GOT3 (cell line): ENCODE results near the gene GARIN1A.
"Not testable (repeated sequence)": the region's sequence is repeated elsewhere in the genome, so short reads cannot be mapped to it uniquely, and the experiment has no call there.

Experiments
- DNase-seq: peaks from one replicate; lab custom pipeline; 2025; ENCODE audit warnings: mixed read lengths; lab: John Stamatoyannopoulos, UW

GARIN1A gene

GRCh38 chr7:128683738-128684137 is 11.6 kb downstream of the GARIN1A start:
- DNase-seq = not testable (repeated sequence)

GRCh38 chr7:128687131-128687530 is 15.0 kb downstream of the GARIN1A start:
- DNase-seq = no peak

- DNase-seq = no peak
These were observed 16.4 kb downstream of the GARIN1A start for GRCh38 chr7:128688492-128688891.

GRCh38 chr7:128689161-128689935 is 17.3 kb downstream of the GARIN1A start:
- DNase-seq = not testable (repeated sequence)

GRCh38 chr7:128691227-128691626 is 19.1 kb downstream of the GARIN1A start:
- DNase-seq = no peak

- no peak for DNase-seq
These were observed 20.7 kb downstream of the GARIN1A start for GRCh38 chr7:128692623-128693270.

GRCh38 chr7:128693373-128694015 is 21.4 kb downstream of the GARIN1A start:
- no peak for DNase-seq

- no peak for DNase-seq
These were observed 22.6 kb downstream of the GARIN1A start for GRCh38 chr7:128694738-128695137.

GRCh38 chr7:128697302-128697905 is 25.3 kb downstream of the GARIN1A start:
- DNase-seq = no peak

GRCh38 chr7:128699196-128699712 is 27.2 kb downstream of the GARIN1A start:
- DNase-seq = no peak

- DNase-seq = no peak
These were observed 27.8 kb downstream of the GARIN1A start for GRCh38 chr7:128699895-128700294.

- DNase-seq = no peak
These were observed 29.1 kb downstream of the GARIN1A start for GRCh38 chr7:128701062-128701785.

- DNase-seq = no peak
These were observed 31.6 kb downstream of the GARIN1A start for GRCh38 chr7:128703609-128704241.

- no peak for DNase-seq
These were observed 33.8 kb downstream of the GARIN1A start for GRCh38 chr7:128705891-128706333.

GRCh38 chr7:128707752-128708151 is 35.7 kb downstream of the GARIN1A start:
- no peak for DNase-seq

- DNase-seq = no peak
These were observed 36.1 kb downstream of the GARIN1A start for GRCh38 chr7:128708235-128708634.

- DNase-seq = no peak
These were observed 36.7 kb downstream of the GARIN1A start for GRCh38 chr7:128708824-128709223.

- DNase-seq = no peak
These were observed 38.4 kb downstream of the GARIN1A start for GRCh38 chr7:128710481-128710880.

GRCh38 chr7:128713794-128714193 is 41.7 kb downstream of the GARIN1A start:
- no peak for DNase-seq

GRCh38 chr7:128714701-128715495 is 42.8 kb downstream of the GARIN1A start:
- DNase-seq = no peak
